ENCODE measurements around the gene SPATA46. TPM values are rescaled to one million over a fixed set of nuclear protein-coding genes. Genes with fewer than 3 reads are reported as not detected.

SPATA46 gene
- total and polyA plus RNA-seq, 9 of the 15 experiments (the other 6 are each of a cell fraction or from before 2014, with no cell fraction given): 0.04 to 0.11 TPM; not detected in 7

DNA sequence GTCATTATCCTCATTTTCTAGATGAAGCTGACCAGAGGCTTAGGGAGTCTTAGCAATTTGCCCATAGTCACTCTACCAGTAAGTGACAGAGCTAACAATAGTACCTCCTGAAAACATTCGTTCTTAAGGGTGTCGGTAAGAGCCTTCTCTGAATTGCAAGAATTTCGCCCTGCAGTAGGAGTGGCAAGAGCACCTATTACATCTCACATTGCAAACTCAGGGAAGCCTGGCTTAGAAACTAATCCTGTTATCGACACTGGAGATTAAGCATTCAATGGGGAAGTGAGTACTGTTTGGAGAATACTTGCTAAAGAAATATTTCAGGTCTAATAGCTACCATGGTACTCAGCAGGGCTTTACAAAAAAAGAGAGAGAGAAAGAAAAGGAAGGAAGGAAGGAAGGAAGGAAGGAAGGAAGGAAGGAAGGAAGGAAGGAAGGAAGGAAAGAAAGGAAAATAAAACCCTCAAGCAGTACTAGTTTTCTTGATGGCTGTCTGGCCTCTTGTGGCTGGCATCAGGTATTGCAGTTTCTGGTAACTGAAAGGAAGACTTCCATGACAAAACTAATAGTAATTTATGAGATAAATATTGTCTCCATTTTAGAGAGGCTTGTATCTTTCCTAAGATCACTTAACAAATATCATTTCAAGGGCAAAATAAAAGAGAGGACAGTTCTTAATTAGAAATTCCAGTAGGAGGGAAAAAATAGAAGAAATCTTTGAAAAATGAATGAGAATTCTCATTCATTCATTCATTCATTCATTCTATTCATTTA, 15.3 kb upstream of the SPATA46 start (continued):
- TF ChIP-seq, protein P1, sequence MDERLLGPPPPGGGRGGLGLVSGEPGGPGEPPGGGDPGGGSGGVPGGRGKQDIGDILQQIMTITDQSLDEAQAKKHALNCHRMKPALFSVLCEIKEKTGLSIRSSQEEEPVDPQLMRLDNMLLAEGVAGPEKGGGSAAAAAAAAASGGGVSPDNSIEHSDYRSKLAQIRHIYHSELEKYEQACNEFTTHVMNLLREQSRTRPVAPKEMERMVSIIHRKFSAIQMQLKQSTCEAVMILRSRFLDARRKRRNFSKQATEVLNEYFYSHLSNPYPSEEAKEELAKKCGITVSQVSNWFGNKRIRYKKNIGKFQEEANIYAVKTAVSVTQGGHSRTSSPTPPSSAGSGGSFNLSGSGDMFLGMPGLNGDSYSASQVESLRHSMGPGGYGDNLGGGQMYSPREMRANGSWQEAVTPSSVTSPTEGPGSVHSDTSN (CRISPR knock-in tag; IDR thresholded peaks at IDR 0.05; ENCODE audit: low read depth): no peak
- TF ChIP-seq, protein P1 (tag; conservative IDR thresholded peaks at IDR 0.05; ENCODE audit: low read depth): peak; percentile 76
- TF ChIP-seq LARP7 (IDR thresholded peaks at IDR 0.05) (peak; percentile 78; the same call in 1 of the 2 replicates), CBFA2T3 (IDR thresholded peaks at IDR 0.05) (peak; percentile 7; the same call in 1 of the 2 replicates), HDAC1 (IDR thresholded peaks at IDR 0.05) (peak in 1 of 2 experiments; percentile 76; a peak in 2 of 4 replicates), KLF1 (tag; IDR thresholded peaks at IDR 0.05) (no peak), ID3 (CRISPR knock-in tag; IDR thresholded peaks at IDR 0.05) (no peak), ID3 (tag; IDR thresholded peaks at IDR 0.05) (peak; percentile 59; the same call in 1 of the 2 replicates), RB1 (IDR thresholded peaks at IDR 0.05; ENCODE audit: low read depth) (0 out of 2 replicates have a peak, but pooled peaks have one; percentile 8), U2AF2 (optimal IDR thresholded peaks at IDR 0.05; ENCODE audit: low read depth, low read length) (peak; percentile 98), ZBTB1 (CRISPR knock-in tag; IDR thresholded peaks at IDR 0.05; ENCODE audit: borderline replicate concordance, low read depth) (no peak), ARID2 (IDR thresholded peaks at IDR 0.05) (peak; percentile 88), MYNN (IDR thresholded peaks at IDR 0.05) (no peak), MYNN (CRISPR knock-in tag; IDR thresholded peaks at IDR 0.05) (no peak), KAT7 (CRISPR knock-in tag; IDR thresholded peaks at IDR 0.05; ENCODE audit: borderline replicate concordance) (peak; percentile 77; the same call in 1 of the 2 replicates), STAT6 (CRISPR knock-in tag; IDR thresholded peaks at IDR 0.05) (no peak), PCBP1 (IDR thresholded peaks at IDR 0.05; ENCODE audit: low read depth, low read length, poor library complexity, severe bottlenecking) (no peak), NCOR1 (IDR thresholded peaks at IDR 0.05) (0 out of 2 replicates have a peak, but pooled peaks have one; percentile 10), DIDO1 (tag; IDR thresholded peaks at IDR 0.05; ENCODE audit: low read depth) (0 out of 2 replicates have a peak, but pooled peaks have one; percentile 31), TAL1 (IDR thresholded peaks at IDR 0.05) (peak; percentile 42; the same call in 1 of the 2 replicates), ZNF24 (IDR thresholded peaks at IDR 0.05) (peak; percentile 98), GATAD2A (IDR thresholded peaks at IDR 0.05) (peak; percentile 90), CBX3 (IDR thresholded peaks at IDR 0.05; ENCODE audit: borderline replicate concordance in 1 of 2, low read length in 2 of 2) (peak in 1 of 2 experiments; percentile 54; a peak in 1 of 3 replicates), ESRRB (CRISPR knock-in tag; IDR thresholded peaks at IDR 0.05; ENCODE audit: borderline replicate concordance) (no peak)
